ENCODE data around the gene PRSS56.

DNA sequence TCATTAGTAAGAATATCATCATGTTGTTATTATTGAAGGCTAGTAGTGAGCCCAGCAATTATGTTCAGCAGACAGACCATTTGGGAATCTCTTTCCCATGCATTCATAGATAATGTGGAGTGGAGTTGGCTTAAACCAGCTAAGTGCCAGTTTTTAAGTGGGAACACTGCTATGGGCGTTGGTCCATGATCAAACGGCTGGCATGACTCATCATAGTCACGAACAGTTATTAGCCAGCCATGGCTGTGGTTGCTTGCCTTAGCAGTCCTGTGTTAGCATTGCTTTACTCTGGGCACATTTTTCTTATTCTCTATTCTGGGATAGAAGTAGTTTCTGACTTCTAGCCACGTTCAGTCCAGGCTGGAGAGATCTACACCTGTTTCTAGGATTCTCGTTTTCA, 48.0 kb downstream of the PRSS56 start:
- TF ChIP-seq, protein P1, sequence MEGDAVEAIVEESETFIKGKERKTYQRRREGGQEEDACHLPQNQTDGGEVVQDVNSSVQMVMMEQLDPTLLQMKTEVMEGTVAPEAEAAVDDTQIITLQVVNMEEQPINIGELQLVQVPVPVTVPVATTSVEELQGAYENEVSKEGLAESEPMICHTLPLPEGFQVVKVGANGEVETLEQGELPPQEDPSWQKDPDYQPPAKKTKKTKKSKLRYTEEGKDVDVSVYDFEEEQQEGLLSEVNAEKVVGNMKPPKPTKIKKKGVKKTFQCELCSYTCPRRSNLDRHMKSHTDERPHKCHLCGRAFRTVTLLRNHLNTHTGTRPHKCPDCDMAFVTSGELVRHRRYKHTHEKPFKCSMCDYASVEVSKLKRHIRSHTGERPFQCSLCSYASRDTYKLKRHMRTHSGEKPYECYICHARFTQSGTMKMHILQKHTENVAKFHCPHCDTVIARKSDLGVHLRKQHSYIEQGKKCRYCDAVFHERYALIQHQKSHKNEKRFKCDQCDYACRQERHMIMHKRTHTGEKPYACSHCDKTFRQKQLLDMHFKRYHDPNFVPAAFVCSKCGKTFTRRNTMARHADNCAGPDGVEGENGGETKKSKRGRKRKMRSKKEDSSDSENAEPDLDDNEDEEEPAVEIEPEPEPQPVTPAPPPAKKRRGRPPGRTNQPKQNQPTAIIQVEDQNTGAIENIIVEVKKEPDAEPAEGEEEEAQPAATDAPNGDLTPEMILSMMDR (IDR thresholded peaks at IDR 0.05; ENCODE audit: insufficient read depth, low read depth, low read length), result no peak
- TF ChIP-seq EZH2 (IDR thresholded peaks at IDR 0.05; ENCODE audit: insufficient read depth, low read length), result no peak
